WTC11 (cell line): Measurements from ENCODE around the gene GRM8.

Experiments
- CREB1 ChIP-seq: sonication (generic); formaldehyde crosslinking; IDR thresholded peaks from 2 replicates; pipeline ENCODE4 v1.8.0; 2023; ENCODE audit warnings: mild to moderate bottlenecking, missing genetic modification reagents
- CTCF ChIP-seq: fragments of 200-600 bp; IDR thresholded peaks from 2 replicates; pipeline ENCODE4 v1.8.0; 2022; ENCODE audit warnings: antibody characterized with exemption
- ESRRA ChIP-seq: sonication (generic); formaldehyde crosslinking; IDR thresholded peaks from 2 replicates; pipeline ENCODE4 v1.8.1; 2022; ENCODE audit warnings: mild to moderate bottlenecking, missing genetic modification reagents, borderline replicate concordance
- FOXP4 ChIP-seq: sonication (generic); formaldehyde crosslinking; IDR thresholded peaks from 2 replicates; pipeline ENCODE4 v1.8.0; 2022; ENCODE audit warnings: mild to moderate bottlenecking, missing genetic modification reagents

- TF ChIP-seq CTCF (no peak), FOXP4 (CRISPR knock-in tag) (no peak), ESRRA (CRISPR knock-in tag) (no peak), CREB1 (CRISPR knock-in tag) (no peak)
Observed at GRCh38 chr7:126529254-126529653, 723.5 kb downstream of the GRM8 start.
